ENCODE results near the gene SLITRK1. TPM values are rescaled to one million over a fixed set of nuclear protein-coding genes. Genes with fewer than 3 reads are reported as not detected.

The SLITRK1 gene
- total and polyA plus RNA-seq, 7 donors, result 0.03 to 0.36 (median 0.23) TPM; not detected in 4

- H3K27ac ChIP-seq, result no peak overlapping the region
- DNase-seq, result no peak
- WGBS, 2 donors, result 87 to 94% methylated on average over 3 of the region's 3 CpGs
- H3K4me3 ChIP-seq, result no peak overlapping the region
- H3K4me1 ChIP-seq, result no peaks in the 10 kb centered on the region
- H3K9me3 ChIP-seq, result no peaks in the 10 kb centered on the region
- intact Hi-C loops (cut with DNase I), result no loop called here
- TF ChIP-seq EP300 (IDR thresholded peaks at IDR 0.05) (no peak), POLR2AphosphoS5 (IDR thresholded peaks at IDR 0.05) (no peak), POLR2A (IDR thresholded peaks at IDR 0.05) (no peak)
- TF ChIP-seq, protein P1, sequence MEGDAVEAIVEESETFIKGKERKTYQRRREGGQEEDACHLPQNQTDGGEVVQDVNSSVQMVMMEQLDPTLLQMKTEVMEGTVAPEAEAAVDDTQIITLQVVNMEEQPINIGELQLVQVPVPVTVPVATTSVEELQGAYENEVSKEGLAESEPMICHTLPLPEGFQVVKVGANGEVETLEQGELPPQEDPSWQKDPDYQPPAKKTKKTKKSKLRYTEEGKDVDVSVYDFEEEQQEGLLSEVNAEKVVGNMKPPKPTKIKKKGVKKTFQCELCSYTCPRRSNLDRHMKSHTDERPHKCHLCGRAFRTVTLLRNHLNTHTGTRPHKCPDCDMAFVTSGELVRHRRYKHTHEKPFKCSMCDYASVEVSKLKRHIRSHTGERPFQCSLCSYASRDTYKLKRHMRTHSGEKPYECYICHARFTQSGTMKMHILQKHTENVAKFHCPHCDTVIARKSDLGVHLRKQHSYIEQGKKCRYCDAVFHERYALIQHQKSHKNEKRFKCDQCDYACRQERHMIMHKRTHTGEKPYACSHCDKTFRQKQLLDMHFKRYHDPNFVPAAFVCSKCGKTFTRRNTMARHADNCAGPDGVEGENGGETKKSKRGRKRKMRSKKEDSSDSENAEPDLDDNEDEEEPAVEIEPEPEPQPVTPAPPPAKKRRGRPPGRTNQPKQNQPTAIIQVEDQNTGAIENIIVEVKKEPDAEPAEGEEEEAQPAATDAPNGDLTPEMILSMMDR (IDR thresholded peaks at IDR 0.05), result no peak
- H3K27me3 ChIP-seq, result no peaks in the 10 kb centered on the region
- no peaks in the 10 kb centered on the region for H3K36me3 ChIP-seq
These were observed 8.1 kb upstream of the SLITRK1 start for GRCh38 chr13:83890358-83890757.

DNA sequence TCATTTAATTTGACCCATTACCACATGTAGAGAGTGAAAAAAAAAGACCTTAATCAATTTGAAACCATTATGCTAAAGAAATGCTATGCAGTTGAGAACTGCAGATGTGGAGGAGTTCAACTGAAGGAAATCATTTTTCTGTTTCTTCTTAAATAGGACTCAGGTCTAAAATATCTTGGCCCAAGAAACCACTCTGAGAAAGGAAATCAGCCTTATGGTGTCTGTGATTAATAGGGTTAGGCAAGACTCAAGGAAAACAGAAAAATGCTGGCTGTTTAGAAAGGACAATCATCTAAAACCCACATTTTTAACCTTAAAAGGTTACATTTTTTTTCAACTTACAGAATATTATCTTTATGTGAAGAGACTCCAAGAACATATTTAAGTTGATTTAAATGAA, 1.9 kb upstream of the SLITRK1 start:
- no peaks in the 10 kb centered on the region for H3K9me3 ChIP-seq
- no peak for DNase-seq
- TF ChIP-seq EP300 (IDR thresholded peaks at IDR 0.05), result no peak
- no peak for TF ChIP-seq POLR2A (IDR thresholded peaks at IDR 0.05)
- TF ChIP-seq POLR2AphosphoS5 (IDR thresholded peaks at IDR 0.05), result no peak
- TF ChIP-seq, protein P1 (IDR thresholded peaks at IDR 0.05), result no peak
- peaks cover 0 to 38% (median 32%) of the 10 kb centered on the region in 4 donors for H3K4me1 ChIP-seq
- intact Hi-C loops (cut with DNase I), result no loop called here
- no peaks in the 10 kb centered on the region for H3K36me3 ChIP-seq
- no peak overlapping the region for H3K4me3 ChIP-seq
- H3K27me3 ChIP-seq, result peaks cover 5 to 58% (median 40%) of the 10 kb centered on the region in 3 donors
- no peak overlapping the region for H3K27ac ChIP-seq

GRCh38 chr13:83883061-83883523, 818 bp upstream of the SLITRK1 start:
- Histone ChIP-seq H3K4me3 (no peak overlapping the region), H3K27me3 (peaks cover 5 to 68% (median 40%) of the 10 kb centered on the region in 3 donors), H3K27ac (no peak overlapping the region), H3K9me3 (no peaks in the 10 kb centered on the region), H3K4me1 (peaks cover 0 to 40% (median 34%) of the 10 kb centered on the region in 4 donors), H3K36me3 (no peaks in the 10 kb centered on the region)
- 12 to 23% methylated on average over 14 of the region's 14 CpGs for WGBS, 2 donors
- intact Hi-C loops (cut with DNase I), result no loop called here
- DNase-seq, result no peak
- no peak for TF ChIP-seq POLR2A (IDR thresholded peaks at IDR 0.05)
- no peak for TF ChIP-seq EP300 (IDR thresholded peaks at IDR 0.05)
- no peak for TF ChIP-seq POLR2AphosphoS5 (IDR thresholded peaks at IDR 0.05)
- TF ChIP-seq, protein P1 (IDR thresholded peaks at IDR 0.05), result no peak

DNA sequence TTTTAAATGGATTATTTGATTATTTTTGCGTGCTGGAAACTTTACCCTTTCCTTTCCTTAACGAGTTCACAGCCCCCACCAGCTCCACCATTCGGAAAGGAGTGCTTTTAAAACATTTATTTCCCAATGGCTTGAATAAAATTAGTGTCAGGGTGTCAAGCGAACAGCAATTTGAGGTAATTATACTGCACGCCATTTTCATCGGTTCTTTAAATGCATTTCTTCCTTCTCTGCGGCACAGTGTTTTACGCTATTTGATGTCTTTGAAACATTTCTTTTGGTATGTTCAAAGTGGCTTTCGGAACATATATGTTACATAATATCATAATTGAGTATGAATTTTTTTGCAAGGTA, 309 bp upstream of the SLITRK1 start:
- intact Hi-C loops (cut with DNase I), result no loop called here
- no peak for DNase-seq
- no peak overlapping the region for H3K4me3 ChIP-seq
- 15 to 22% methylated on average over 9 of the region's 9 CpGs for WGBS, 2 donors
- TF ChIP-seq POLR2A (IDR thresholded peaks at IDR 0.05), result no peak
- no peak for TF ChIP-seq EP300 (IDR thresholded peaks at IDR 0.05)
- no peak overlapping the region for H3K27ac ChIP-seq
- H3K9me3 ChIP-seq, result no peaks in the 10 kb centered on the region
- H3K36me3 ChIP-seq, result no peaks in the 10 kb centered on the region
- peaks cover 0 to 40% (median 34%) of the 10 kb centered on the region in 4 donors for H3K4me1 ChIP-seq
- H3K27me3 ChIP-seq, result peaks cover 5 to 68% (median 40%) of the 10 kb centered on the region in 3 donors

GRCh38 chr13:83881140-83881684, 1.1 kb downstream of the SLITRK1 start:
- H3K4me3 ChIP-seq, result peak overlapping the region in 1 of 4 donors; percentile 5
- no peaks in the 10 kb centered on the region for H3K36me3 ChIP-seq
- peaks cover 0 to 40% (median 34%) of the 10 kb centered on the region in 4 donors for H3K4me1 ChIP-seq
- intact Hi-C loops (cut with DNase I), result no loop called here
- no peak overlapping the region for H3K27ac ChIP-seq
- H3K9me3 ChIP-seq, result no peaks in the 10 kb centered on the region
- WGBS, 2 donors, result 4 to 17% methylated on average over 19 of the region's 19 CpGs
- no peak for TF ChIP-seq POLR2AphosphoS5 (IDR thresholded peaks at IDR 0.05)
- TF ChIP-seq, protein P1 (IDR thresholded peaks at IDR 0.05), result no peak
- H3K27me3 ChIP-seq, result peaks cover 5 to 68% (median 40%) of the 10 kb centered on the region in 3 donors
- DNase-seq, result no peak
